SK-N-SH treated with all-trans-retinoic acid at 6 μM for 48 hours (cell line): Measurements from ENCODE around the gene DIABLO.

ENCODE experiments used
- CSRNP3 ChIP-seq: fragments of 250-450 bp; sonication (Bioruptor Pico); IDR thresholded peaks from 2 replicates; pipeline ENCODE4 v1.5.1; 2021; ENCODE audit warnings: mild to moderate bottlenecking, moderate library complexity
- TCF4 ChIP-seq: fragments of 250-450 bp; sonication (Bioruptor Pico); IDR thresholded peaks from 2 replicates; pipeline ENCODE4 v1.8.0; 2021; ENCODE audit warnings: mild to moderate bottlenecking, moderate library complexity, borderline replicate concordance
- ZC3H10 ChIP-seq: fragments of 250-450 bp; sonication (Bioruptor Pico); IDR thresholded peaks from 2 replicates; pipeline ENCODE4 v1.5.1; 2021; ENCODE audit warnings: mild to moderate bottlenecking, moderate library complexity
- ZFP30 ChIP-seq: fragments of 450-650 bp; formaldehyde crosslinking; IDR thresholded peaks from 2 replicates; pipeline ENCODE4 v1.5.0; 2022; ENCODE audit warnings: mild to moderate bottlenecking, moderate library complexity
- ZNF565 ChIP-seq: fragments of 450-650 bp; formaldehyde crosslinking; conservative IDR thresholded peaks from 2 replicates; pipeline ENCODE4 v1.5.0; 2020; ENCODE audit warnings: low read depth, mild to moderate bottlenecking, moderate library complexity

GRCh38 chr12:122166422-122167349, 59.2 kb downstream of the DIABLO start:
- TF ChIP-seq ZFP30 (CRISPR knock-in tag) (no peak), ZC3H10 (no peak), TCF4 (CRISPR knock-in tag) (no peak), CSRNP3 (no peak), ZNF565 (no peak)
